Body of pancreas (tissue), 4 donors: Measurements from ENCODE around the gene NR3C1. TPM values are rescaled to one million over a fixed set of nuclear protein-coding genes. Genes with fewer than 3 reads are reported as not detected.

Source experiments
- ATAC-seq: fragments of 150-250 bp; one replicate; pipeline ENCODE4 v1.9.1; 2016
- DNase-seq, 4 donors: peaks; one replicate each; pipeline ENCODE4 v3.0.0-alpha.2; 2019
- H3K27ac ChIP-seq, 4 donors: fragments of 200-600 bp; sonication (generic); 1 replicate in 3 of 4; 2 replicates in 1 of 4; pipeline versions ENCODE4 v1.5.1 to v1.6.1; 2016 to 2019; ENCODE audit warnings: mild to moderate bottlenecking in 1 of 4, mixed read lengths in 1 of 4, moderate library complexity in 1 of 4
- H3K27me3 ChIP-seq, 2 donors: fragments of 200-600 bp; sonication (generic); one replicate each; pipeline ENCODE4 v1.6.0; 2016; ENCODE audit warnings: mild to moderate bottlenecking in 1 of 2
- H3K36me3 ChIP-seq, 2 donors: fragments of 200-600 bp; sonication (generic); replicated peaks in 1 of 2; 2 replicates each; pipeline ENCODE4 v1.5.1; 2016; ENCODE audit warnings: low read depth in 2 of 2; ENCODE audit not compliant: insufficient read depth in 1 of 2
- H3K4me1 ChIP-seq: fragments of 200-600 bp; sonication (generic); one replicate; pipeline ENCODE4 v1.6.0; 2016
- H3K4me3 ChIP-seq, 2 donors: fragments of 200-600 bp; sonication (generic); 1 replicate in 1 of 2; 2 replicates in 1 of 2; pipeline ENCODE4 v1.5.1; 2016 to 2019
- H3K9me3 ChIP-seq, 3 donors: fragments of 200-600 bp; sonication (generic); 1 replicate in 2 of 3; 2 replicates in 1 of 3; pipeline ENCODE4 v1.5.1; 2016
- POLR2A ChIP-seq, 3 donors: fragments of 450-650 bp; IDR thresholded peaks; one replicate each; pipeline ENCODE4 v1.6.1; 2016; ENCODE audit warnings: antibody characterized with exemption in 3 of 3, mild to moderate bottlenecking in 2 of 3
- WGBS, 2 donors: methylation state at CpG; one replicate each; pipeline ENCODE4 v1.1.5; 2017; 5-methylcytosine and 5-hydroxymethylcytosine counted together
- intact Hi-C: fragments of 100-400 bp; cut with DNase I; formaldehyde crosslinking; loops from one replicate; pipeline ENCODE4 v1.15.1; 2023
- total RNA-seq, 2 donors: library from RNA; depleted of rRNA; stranded (reverse); fragments of >200 nt; gene quantifications; one replicate each; pipeline ENCODE4 v1.1.0, GENCODE V29; 2016
- TF ChIP-seq, protein P1 (sequence below), 7 experiments: fragments of 450-650 bp in 4 of 7; fragments of 200-600 bp in 3 of 7; sonication (generic) in 3 of 7; IDR thresholded peaks; one replicate each; pipeline ENCODE4 v1.5.1; 2016 to 2019; ENCODE audit warnings: antibody characterized with exemption in 7 of 7

The NR3C1 gene
- total RNA-seq, 2 donors from 2014 or later: 18.5 to 25.2 TPM

DNA sequence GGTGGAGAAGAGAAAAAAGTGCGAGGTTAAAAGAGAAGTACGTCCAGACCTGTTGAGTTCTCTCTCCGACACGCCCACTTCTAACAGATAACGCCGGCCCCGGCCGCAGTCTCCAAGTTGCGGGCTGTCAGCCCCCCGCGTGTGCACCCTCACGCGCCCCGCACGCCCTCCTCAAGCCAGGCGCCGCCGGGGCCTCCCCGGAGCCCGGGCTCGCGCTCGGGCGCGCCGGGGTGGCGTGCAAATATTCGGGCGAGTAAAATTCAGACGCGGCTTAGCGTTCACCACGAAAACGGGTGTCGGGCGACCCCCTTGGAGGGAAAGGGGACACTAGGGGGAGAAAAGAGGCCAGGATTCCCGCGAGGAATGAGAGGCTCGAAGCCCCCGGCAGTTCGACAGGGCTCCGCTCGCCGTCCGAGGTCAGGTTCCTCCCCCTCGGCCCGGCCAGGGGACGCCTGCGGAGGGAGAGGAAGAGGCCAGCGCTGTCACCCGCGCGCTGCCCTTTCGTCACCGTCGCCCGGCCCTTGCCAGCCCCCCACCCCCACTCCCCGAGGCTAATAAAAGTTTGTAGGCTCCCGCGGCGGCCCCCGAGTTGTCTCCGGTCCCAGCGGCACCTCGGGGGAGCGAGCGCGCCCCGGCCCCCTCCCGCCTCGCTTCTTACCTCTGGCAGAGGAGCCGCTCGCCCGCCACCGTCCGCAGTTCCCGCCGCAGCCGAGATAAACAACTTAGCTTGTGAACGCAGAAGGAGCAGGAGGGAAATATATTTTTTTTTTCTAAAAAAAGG lies 743 bp downstream of the NR3C1 start:
- H3K4me1 ChIP-seq: peaks cover 34% of the 10 kb centered on the region
- peak overlapping the region; percentile 97 to 99 (median 98) for H3K27ac ChIP-seq
- peak; percentile 57 to 73 (median 63) for DNase-seq
- H3K27me3 ChIP-seq: no peaks in the 10 kb centered on the region
- intact Hi-C loops: no loop called here
- TF ChIP-seq, protein P1, sequence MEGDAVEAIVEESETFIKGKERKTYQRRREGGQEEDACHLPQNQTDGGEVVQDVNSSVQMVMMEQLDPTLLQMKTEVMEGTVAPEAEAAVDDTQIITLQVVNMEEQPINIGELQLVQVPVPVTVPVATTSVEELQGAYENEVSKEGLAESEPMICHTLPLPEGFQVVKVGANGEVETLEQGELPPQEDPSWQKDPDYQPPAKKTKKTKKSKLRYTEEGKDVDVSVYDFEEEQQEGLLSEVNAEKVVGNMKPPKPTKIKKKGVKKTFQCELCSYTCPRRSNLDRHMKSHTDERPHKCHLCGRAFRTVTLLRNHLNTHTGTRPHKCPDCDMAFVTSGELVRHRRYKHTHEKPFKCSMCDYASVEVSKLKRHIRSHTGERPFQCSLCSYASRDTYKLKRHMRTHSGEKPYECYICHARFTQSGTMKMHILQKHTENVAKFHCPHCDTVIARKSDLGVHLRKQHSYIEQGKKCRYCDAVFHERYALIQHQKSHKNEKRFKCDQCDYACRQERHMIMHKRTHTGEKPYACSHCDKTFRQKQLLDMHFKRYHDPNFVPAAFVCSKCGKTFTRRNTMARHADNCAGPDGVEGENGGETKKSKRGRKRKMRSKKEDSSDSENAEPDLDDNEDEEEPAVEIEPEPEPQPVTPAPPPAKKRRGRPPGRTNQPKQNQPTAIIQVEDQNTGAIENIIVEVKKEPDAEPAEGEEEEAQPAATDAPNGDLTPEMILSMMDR (IDR thresholded peaks at IDR 0.05): peak in 1 of 7 experiments; percentile 1
- no peak for TF ChIP-seq POLR2A (IDR thresholded peaks at IDR 0.05)
- H3K36me3 ChIP-seq: no peaks in the 10 kb centered on the region
- ATAC-seq: peak; percentile 30
- H3K4me3 ChIP-seq: peak overlapping the region; percentile 89
- WGBS, 2 donors: 0 to 1% methylated on average over 40 to 75 of the region's 80 CpGs
- H3K9me3 ChIP-seq: no peaks in the 10 kb centered on the region

DNA sequence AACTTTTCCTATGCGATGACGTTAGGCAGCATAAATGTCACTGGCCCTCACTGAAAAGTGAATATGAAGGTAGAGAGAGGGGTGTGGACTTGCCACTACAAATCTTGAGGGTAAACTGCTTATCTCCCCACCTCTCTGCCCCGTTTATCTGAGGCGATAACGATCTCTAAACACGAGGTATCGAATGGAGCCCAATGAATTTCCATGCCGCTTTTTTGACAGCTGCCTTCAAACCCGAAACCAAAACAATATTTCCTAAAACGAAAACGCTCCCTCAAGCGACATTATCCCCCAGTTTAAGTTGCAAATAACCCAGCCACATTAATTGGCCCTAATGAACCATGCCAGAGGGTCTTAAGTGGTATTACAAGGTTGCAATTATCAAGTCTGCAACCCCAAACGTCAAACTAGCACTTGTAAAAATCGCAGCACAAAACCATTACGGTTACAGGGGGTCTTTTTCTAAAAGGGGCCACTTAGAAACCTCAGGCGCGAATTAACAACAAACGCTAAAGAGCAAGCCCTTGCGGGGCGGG lies 1.4 kb downstream of the NR3C1 start:
- Histone ChIP-seq H3K9me3 (no peaks in the 10 kb centered on the region), H3K36me3 (no peaks in the 10 kb centered on the region), H3K4me3 (peak overlapping the region; percentile 89), H3K27me3 (no peaks in the 10 kb centered on the region), H3K4me1 (peaks cover 41% of the 10 kb centered on the region), H3K27ac (peak overlapping the region; percentile 97 to 99 (median 98))
- 1% methylated on average over 20 of the region's 20 CpGs for WGBS, 2 donors
- TF ChIP-seq, protein P1 (IDR thresholded peaks at IDR 0.05): no peak
- no peak for TF ChIP-seq POLR2A (IDR thresholded peaks at IDR 0.05)
- ATAC-seq (no peak), DNase-seq (no peak)
- intact Hi-C loops: no loop called here

DNA sequence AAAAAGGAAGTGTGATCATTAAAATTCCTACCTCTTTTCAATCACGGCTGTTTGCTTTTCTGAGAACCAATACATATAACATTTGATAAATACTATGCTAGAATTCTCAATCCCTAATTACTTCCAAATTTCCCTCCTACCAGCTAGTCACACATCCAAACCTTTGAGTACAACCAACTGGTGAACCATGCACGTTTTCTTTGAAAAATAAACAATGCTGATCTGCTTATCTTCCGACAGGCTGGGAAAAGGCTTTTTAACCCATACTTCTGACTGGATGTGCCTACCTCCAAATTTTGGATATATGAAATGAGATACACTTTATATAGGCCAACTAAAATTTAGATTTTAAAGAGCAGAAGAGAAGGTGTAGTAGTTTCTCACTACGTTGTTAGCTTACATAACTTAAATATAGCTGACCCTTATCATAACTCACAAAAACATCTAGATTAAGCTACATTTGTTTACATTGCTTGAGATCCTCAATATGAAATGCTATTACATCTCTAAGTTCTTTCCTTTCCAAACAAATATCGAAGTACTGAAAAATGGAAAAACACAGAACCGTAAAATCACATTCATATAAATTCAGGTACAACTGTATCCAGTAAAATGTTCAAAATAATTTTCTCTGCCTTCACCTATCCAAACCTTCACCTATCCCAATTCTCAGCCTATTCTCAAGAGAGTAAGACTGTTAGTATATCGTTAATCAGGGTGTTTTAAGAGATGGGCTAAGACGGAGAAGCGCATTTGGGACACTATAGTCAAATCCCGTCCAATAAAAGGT lies 2.1 kb downstream of the NR3C1 start:
- no peak for ATAC-seq
- TF ChIP-seq, protein P1 (IDR thresholded peaks at IDR 0.05): no peak
- no peak for TF ChIP-seq POLR2A (IDR thresholded peaks at IDR 0.05)
- Histone ChIP-seq H3K9me3 (no peaks in the 10 kb centered on the region), H3K27me3 (no peaks in the 10 kb centered on the region), H3K36me3 (no peaks in the 10 kb centered on the region), H3K27ac (peak overlapping the region in 1 of 4 donors; percentile 98), H3K4me1 (peaks cover 47% of the 10 kb centered on the region), H3K4me3 (peak overlapping the region in 1 of 2 donors; percentile 89)
- intact Hi-C loops: no loop called here
- no peak for DNase-seq
- WGBS, 2 donors: 8 to 13% methylated on average over 10 of the region's 10 CpGs

DNA sequence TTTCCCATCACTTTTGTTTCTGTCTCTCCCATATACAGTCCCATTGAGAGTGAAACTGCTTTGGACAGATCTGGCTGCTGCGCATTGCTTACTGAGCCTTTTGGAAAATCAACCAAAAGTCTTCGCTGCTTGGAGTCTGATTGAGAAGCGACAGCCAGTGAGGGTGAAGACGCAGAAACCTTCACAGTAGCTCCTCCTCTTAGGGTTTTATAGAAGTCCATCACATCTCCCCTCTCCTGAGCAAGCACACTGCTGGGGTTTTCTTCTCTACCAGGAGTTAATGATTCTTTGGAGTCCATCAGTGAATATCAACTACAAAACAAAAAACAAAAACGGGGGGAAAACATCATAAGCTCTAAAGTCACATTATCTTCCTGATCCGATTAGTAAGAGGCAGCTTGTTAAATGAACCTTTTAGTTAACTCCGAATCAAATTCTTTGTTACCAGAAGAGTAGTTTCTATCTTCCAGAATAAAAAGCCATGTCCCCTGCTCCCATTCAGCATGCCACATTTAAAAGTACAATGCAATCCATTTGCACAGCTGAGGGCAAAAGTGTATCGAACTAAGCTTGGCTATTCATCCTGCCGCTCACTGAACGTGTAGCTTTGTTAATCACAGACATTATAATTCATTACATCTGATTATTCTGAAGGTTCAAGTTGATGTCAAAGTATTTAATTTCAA lies 2.8 kb downstream of the NR3C1 start:
- no peaks in the 10 kb centered on the region for H3K9me3 ChIP-seq
- intact Hi-C loops: no loop called here
- no peak overlapping the region for H3K27ac ChIP-seq
- H3K4me1 ChIP-seq: peaks cover 54% of the 10 kb centered on the region
- H3K4me3 ChIP-seq: no peak overlapping the region
- no peak for ATAC-seq
- WGBS, 2 donors: 43 to 49% methylated on average over 10 of the region's 10 CpGs
- DNase-seq: no peak
- H3K36me3 ChIP-seq: no peaks in the 10 kb centered on the region
- no peaks in the 10 kb centered on the region for H3K27me3 ChIP-seq
- TF ChIP-seq, protein P1 (IDR thresholded peaks at IDR 0.05): no peak
- TF ChIP-seq POLR2A (IDR thresholded peaks at IDR 0.05): no peak
